Measurements from ENCODE around the gene OR5H14. TPM values are rescaled to one million over a fixed set of nuclear protein-coding genes. Genes with fewer than 3 reads are reported as not detected.

OR5H14 gene
- not detected in 2 replicates for total RNA-seq (2011; cell fraction: chromatin; rRNA removed; ENCODE audit: low replicate concordance)
- not detected in 2 replicates for total RNA-seq (2011; cell fraction: nucleolus; rRNA removed)
- not detected in 2 replicates for total RNA-seq (2011; cell fraction: nucleoplasm; rRNA removed)
- total RNA-seq (2014; rRNA removed) (not detected in 2 replicates), total RNA-seq (2014; rRNA removed; fragmentation: Illumina TruSeq; extraction: Trizol) (not detected in 2 replicates), total RNA-seq (2015; rRNA removed; fragmentation: Illumina TruSeq; extraction: Trizol) (not detected in 2 replicates), total RNA-seq (2021) (not detected in 2 replicates), polyA plus RNA-seq (2011; rRNA removed) (not detected in 2 replicates), polyA plus RNA-seq (2014; fragmentation: Illumina TruSeq; extraction: Trizol) (not detected in 2 replicates), polyA plus RNA-seq (2014; fragmentation: Nextera tagmentation; extraction: Ambion mirVana) (not detected), polyA plus RNA-seq (2014; rRNA removed) (not detected in 2 replicates), polyA minus RNA-seq (2011; rRNA and poly(A)+ RNA removed) (not detected in 2 replicates), Bru-seq, nascent RNA (not detected), BruChase-seq, experiment 1, labeled RNA remaining after a 2-hour chase (not detected), BruChase-seq, experiment 2, labeled RNA remaining after a 6-hour chase (not detected)
- polyA plus RNA-seq (2011; cell fraction: cytosol; rRNA removed), result not detected in 2 replicates
- not detected in 2 replicates for polyA plus RNA-seq (2011; cell fraction: nucleus; rRNA removed)
- polyA plus RNA-seq (2012), result not detected in 2 replicates
- polyA minus RNA-seq (2011; cell fraction: cytosol; rRNA and poly(A)+ RNA removed), result not detected in 2 replicates
- polyA minus RNA-seq (2011; cell fraction: nucleus; rRNA and poly(A)+ RNA removed), result not detected in 2 replicates
- long read RNA-seq, experiment 1, result 0 reads
- long read RNA-seq, experiment 2, result 0 reads
- long read RNA-seq, experiment 3, result 0 reads

GRCh38 chr3:98147179-98147578 lies at the start of gene OR5H14:
OR5H14 (plus strand) TSS chr3:98147479; CDS start chr3:98149386, 1,907 bp downstream.
- H3K9me3 ChIP-seq (replicated peaks; ENCODE audit: control insufficient read depth, insufficient read depth, low read depth, low read length), result no peaks in the 10 kb centered on the region
- H3K79me2 ChIP-seq (ENCODE audit: control insufficient read depth, insufficient read depth, low read length), result no peaks in the 10 kb centered on the region
- no TSS peak for BruUV-seq (replicated peaks)
- H3K9ac ChIP-seq (ENCODE audit: insufficient read depth in 1 of 2, low read depth in 2 of 2, low read length in 2 of 2), result no peak within 1 kb of the TSS
- in situ Hi-C loops (cut with MboI), result no loop called here
- intact Hi-C loops (cut with micrococcal nuclease), result no loop called here
- no peak within 1 kb of the TSS for H2AFZ ChIP-seq (ENCODE audit: low read depth, low read length)
- H3K4me2 ChIP-seq (ENCODE audit: insufficient read depth, low read length), result no peak within 1 kb of the TSS
- H4K20me1 ChIP-seq (replicated peaks; ENCODE audit: control insufficient read depth, insufficient read depth, low read length), result no peaks in the 10 kb centered on the region
- CTCF ChIA-PET (ENCODE audit: low intra/inter-chr PET ratio), result no interaction called here
- ATAC-seq (no peak), DNase-seq (ENCODE audit: extremely low read depth in 1 of 4, low spot score in 3 of 4) (no peak), FAIRE-seq (no peak)
- H3K4me1 ChIP-seq (replicated peaks in 1 of 2; ENCODE audit: control insufficient read depth in 2 of 2, insufficient read depth in 2 of 2, low read length in 2 of 2), result no peaks in the 10 kb centered on the region
- no peak within 1 kb of the TSS for H3K27ac ChIP-seq (ENCODE audit: extremely low read depth, low read depth, low read length)
- H3K9me1 ChIP-seq (ENCODE audit: control insufficient read depth, insufficient read depth, low read length), result no peaks in the 10 kb centered on the region
- TF ChIP-seq EGR1 (conservative IDR thresholded peaks at IDR 0.05), result no peak
- TF ChIP-seq BHLHE40 (IDR thresholded peaks at IDR 0.05; ENCODE audit: low read length), result no peak
- no peak for TF ChIP-seq KHSRP (IDR thresholded peaks at IDR 0.05)
- no peak for TF ChIP-seq CGGBP1 (CRISPR knock-in tag; IDR thresholded peaks at IDR 0.05)
- no peak for TF ChIP-seq SP1 (CRISPR knock-in tag; IDR thresholded peaks at IDR 0.05)
- TF ChIP-seq ZNF449 (CRISPR knock-in tag; IDR thresholded peaks at IDR 0.05), result no peak
- TF ChIP-seq MYNN (IDR thresholded peaks at IDR 0.05), result no peak
- TF ChIP-seq MYNN (CRISPR knock-in tag; IDR thresholded peaks at IDR 0.05), result no peak
- no peak for TF ChIP-seq VEZF1 (CRISPR knock-in tag; IDR thresholded peaks at IDR 0.05)
- no peak for TF ChIP-seq MEF2D (tag; conservative IDR thresholded peaks at IDR 0.05; ENCODE audit: low read depth)
- no peak for TF ChIP-seq TRIM28 (IDR thresholded peaks at IDR 0.05)
- H3K4me3 ChIP-seq, result no peak within 1 kb of the TSS
- no peaks in the 10 kb centered on the region for H3K36me3 ChIP-seq (ENCODE audit: control insufficient read depth, insufficient read depth, low read length)
- POLR2A ChIA-PET, result no interaction called here
- H3K27me3 ChIP-seq (ENCODE audit: control insufficient read depth in 2 of 2, insufficient read depth in 2 of 2, low read length in 2 of 2), result no peaks in the 10 kb centered on the region
- 0% methylated on average over 1 of the region's 1 CpG for WGBS (ENCODE audit: insufficient coverage, low coverage, missing lambda C conversion rate)
